ENCODE measurements around the gene SGK1. TPM values are rescaled to one million over a fixed set of nuclear protein-coding genes. Genes with fewer than 3 reads are reported as not detected.

SGK1 gene
- polyA plus RNA-seq, 1 donor from 2014 or later, result 10.3 TPM

DNA sequence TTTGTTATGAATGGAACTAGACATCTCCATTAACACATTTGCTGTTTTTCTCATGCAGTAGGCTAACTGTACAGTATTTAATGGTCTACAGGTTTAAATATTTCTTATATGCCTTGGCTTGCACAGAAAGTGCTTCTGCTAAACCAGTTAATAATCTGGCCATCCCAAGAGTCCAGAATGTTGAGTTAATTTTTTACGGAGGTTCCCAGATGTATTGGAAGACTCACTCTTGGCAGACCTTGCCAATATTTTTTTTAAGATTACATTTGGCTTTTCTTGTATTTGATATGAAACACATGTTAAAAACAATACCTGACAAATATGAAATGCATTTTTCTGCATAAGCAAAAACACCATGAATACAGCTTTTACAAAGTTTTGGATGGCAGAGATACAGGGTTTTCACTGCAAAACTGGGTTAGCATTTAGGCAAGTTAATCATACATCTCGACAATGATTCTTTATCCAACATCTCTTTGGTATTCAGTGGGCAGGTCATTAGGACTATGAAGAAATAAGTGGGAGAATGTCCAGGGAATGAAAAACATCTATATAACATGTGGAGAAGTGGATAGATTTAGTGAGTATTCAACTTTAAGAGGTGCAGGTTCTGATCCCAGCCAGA is 94.0 kb downstream of the SGK1 start:
- no peak overlapping the region for H3K9ac ChIP-seq (ENCODE audit: low read length)
- no peaks in the 10 kb centered on the region for H3K27me3 ChIP-seq (ENCODE audit: insufficient read depth, low read depth, low read length)
- H3K4me3 ChIP-seq (ENCODE audit: low read length), result no peak overlapping the region
- no peaks in the 10 kb centered on the region for H4K20me1 ChIP-seq (ENCODE audit: insufficient read depth)
- no peak overlapping the region for H2AFZ ChIP-seq (ENCODE audit: low read depth, low read length)
- TF ChIP-seq TAF1 (IDR thresholded peaks at IDR 0.05; ENCODE audit: low read depth) (no peak), SMC3 (conservative IDR thresholded peaks at IDR 0.05; ENCODE audit: poor library complexity) (no peak), MXI1 (conservative IDR thresholded peaks at IDR 0.05; ENCODE audit: poor library complexity, severe bottlenecking) (no peak), EZH2 (IDR thresholded peaks at IDR 0.05; ENCODE audit: borderline replicate concordance, insufficient read depth, low read length, poor library complexity, severe bottlenecking) (no peak), EP300 (conservative IDR thresholded peaks at IDR 0.05; ENCODE audit: poor library complexity, severe bottlenecking) (no peak), RAD21 (conservative IDR thresholded peaks at IDR 0.05) (no peak), POLR2AphosphoS5 (IDR thresholded peaks at IDR 0.05) (no peak)
- TF ChIP-seq, protein P1, sequence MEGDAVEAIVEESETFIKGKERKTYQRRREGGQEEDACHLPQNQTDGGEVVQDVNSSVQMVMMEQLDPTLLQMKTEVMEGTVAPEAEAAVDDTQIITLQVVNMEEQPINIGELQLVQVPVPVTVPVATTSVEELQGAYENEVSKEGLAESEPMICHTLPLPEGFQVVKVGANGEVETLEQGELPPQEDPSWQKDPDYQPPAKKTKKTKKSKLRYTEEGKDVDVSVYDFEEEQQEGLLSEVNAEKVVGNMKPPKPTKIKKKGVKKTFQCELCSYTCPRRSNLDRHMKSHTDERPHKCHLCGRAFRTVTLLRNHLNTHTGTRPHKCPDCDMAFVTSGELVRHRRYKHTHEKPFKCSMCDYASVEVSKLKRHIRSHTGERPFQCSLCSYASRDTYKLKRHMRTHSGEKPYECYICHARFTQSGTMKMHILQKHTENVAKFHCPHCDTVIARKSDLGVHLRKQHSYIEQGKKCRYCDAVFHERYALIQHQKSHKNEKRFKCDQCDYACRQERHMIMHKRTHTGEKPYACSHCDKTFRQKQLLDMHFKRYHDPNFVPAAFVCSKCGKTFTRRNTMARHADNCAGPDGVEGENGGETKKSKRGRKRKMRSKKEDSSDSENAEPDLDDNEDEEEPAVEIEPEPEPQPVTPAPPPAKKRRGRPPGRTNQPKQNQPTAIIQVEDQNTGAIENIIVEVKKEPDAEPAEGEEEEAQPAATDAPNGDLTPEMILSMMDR (IDR thresholded peaks at IDR 0.05; ENCODE audit: poor library complexity, severe bottlenecking), result no peak
- TF ChIP-seq, protein P2, sequence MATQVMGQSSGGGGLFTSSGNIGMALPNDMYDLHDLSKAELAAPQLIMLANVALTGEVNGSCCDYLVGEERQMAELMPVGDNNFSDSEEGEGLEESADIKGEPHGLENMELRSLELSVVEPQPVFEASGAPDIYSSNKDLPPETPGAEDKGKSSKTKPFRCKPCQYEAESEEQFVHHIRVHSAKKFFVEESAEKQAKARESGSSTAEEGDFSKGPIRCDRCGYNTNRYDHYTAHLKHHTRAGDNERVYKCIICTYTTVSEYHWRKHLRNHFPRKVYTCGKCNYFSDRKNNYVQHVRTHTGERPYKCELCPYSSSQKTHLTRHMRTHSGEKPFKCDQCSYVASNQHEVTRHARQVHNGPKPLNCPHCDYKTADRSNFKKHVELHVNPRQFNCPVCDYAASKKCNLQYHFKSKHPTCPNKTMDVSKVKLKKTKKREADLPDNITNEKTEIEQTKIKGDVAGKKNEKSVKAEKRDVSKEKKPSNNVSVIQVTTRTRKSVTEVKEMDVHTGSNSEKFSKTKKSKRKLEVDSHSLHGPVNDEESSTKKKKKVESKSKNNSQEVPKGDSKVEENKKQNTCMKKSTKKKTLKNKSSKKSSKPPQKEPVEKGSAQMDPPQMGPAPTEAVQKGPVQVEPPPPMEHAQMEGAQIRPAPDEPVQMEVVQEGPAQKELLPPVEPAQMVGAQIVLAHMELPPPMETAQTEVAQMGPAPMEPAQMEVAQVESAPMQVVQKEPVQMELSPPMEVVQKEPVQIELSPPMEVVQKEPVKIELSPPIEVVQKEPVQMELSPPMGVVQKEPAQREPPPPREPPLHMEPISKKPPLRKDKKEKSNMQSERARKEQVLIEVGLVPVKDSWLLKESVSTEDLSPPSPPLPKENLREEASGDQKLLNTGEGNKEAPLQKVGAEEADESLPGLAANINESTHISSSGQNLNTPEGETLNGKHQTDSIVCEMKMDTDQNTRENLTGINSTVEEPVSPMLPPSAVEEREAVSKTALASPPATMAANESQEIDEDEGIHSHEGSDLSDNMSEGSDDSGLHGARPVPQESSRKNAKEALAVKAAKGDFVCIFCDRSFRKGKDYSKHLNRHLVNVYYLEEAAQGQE (IDR thresholded peaks at IDR 0.05; ENCODE audit: borderline replicate concordance), result no peak
- H3K36me3 ChIP-seq (ENCODE audit: insufficient read depth, low read length), result no peaks in the 10 kb centered on the region
- H3K9me3 ChIP-seq (ENCODE audit: low read length), result no peaks in the 10 kb centered on the region
- no peak overlapping the region for H3K4me2 ChIP-seq (ENCODE audit: low read length)
- H3K79me2 ChIP-seq (replicated peaks; ENCODE audit: insufficient read depth, low read length), result no peaks in the 10 kb centered on the region
- no peaks in the 10 kb centered on the region for H3F3A ChIP-seq (ENCODE audit: insufficient read depth, low read length, poor library complexity, severe bottlenecking)
- H3K27ac ChIP-seq (ENCODE audit: low read length), result no peak overlapping the region
- no peaks in the 10 kb centered on the region for H3K9me2 ChIP-seq (ENCODE audit: insufficient read depth, low read length)

DNA sequence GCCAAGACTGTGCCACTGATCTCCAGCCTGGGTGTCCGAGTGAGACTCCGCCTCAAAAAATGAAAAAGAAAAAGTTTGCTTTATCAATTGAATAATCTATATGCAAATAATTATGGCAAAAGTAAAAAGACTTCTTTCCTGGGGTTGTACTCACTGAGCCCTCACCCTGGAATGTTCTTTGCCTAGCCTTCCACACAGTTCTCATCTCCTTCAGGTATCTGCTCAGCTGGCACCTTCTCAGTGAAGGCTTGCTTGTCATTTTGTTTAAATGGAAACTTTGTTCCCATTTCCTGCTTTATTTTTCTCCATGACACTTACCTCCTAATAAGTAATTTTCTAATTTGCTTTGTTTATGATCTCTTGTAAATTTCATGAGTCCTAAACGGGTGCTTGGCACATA is 96.7 kb downstream of the SGK1 start:
- Histone ChIP-seq H3K4me2 (ENCODE audit: low read length) (no peak overlapping the region), H3K27me3 (ENCODE audit: insufficient read depth, low read depth, low read length) (no peaks in the 10 kb centered on the region), H4K20me1 (ENCODE audit: insufficient read depth) (no peaks in the 10 kb centered on the region), H3K27ac (ENCODE audit: low read length) (no peak overlapping the region), H2AFZ (ENCODE audit: low read depth, low read length) (no peak overlapping the region), H3K4me3 (ENCODE audit: low read length) (no peak overlapping the region), H3K9me2 (ENCODE audit: insufficient read depth, low read length) (no peaks in the 10 kb centered on the region), H3K36me3 (ENCODE audit: insufficient read depth, low read length) (no peaks in the 10 kb centered on the region), H3K9ac (ENCODE audit: low read length) (no peak overlapping the region), H3K9me3 (ENCODE audit: low read length) (no peaks in the 10 kb centered on the region), H3K79me2 (replicated peaks; ENCODE audit: insufficient read depth, low read length) (no peaks in the 10 kb centered on the region), H3F3A (ENCODE audit: insufficient read depth, low read length, poor library complexity, severe bottlenecking) (no peaks in the 10 kb centered on the region)
- TF ChIP-seq TAF1 (IDR thresholded peaks at IDR 0.05; ENCODE audit: low read depth), result no peak
- TF ChIP-seq POLR2AphosphoS5 (IDR thresholded peaks at IDR 0.05), result no peak
- no peak for TF ChIP-seq EZH2 (IDR thresholded peaks at IDR 0.05; ENCODE audit: borderline replicate concordance, insufficient read depth, low read length, poor library complexity, severe bottlenecking)
- TF ChIP-seq RAD21 (conservative IDR thresholded peaks at IDR 0.05), result no peak
- no peak for TF ChIP-seq MXI1 (conservative IDR thresholded peaks at IDR 0.05; ENCODE audit: poor library complexity, severe bottlenecking)
- TF ChIP-seq, protein P1 (IDR thresholded peaks at IDR 0.05; ENCODE audit: poor library complexity, severe bottlenecking), result no peak
- TF ChIP-seq, protein P2 (IDR thresholded peaks at IDR 0.05; ENCODE audit: borderline replicate concordance), result no peak
- TF ChIP-seq SMC3 (conservative IDR thresholded peaks at IDR 0.05; ENCODE audit: poor library complexity), result no peak
- TF ChIP-seq EP300 (conservative IDR thresholded peaks at IDR 0.05; ENCODE audit: poor library complexity, severe bottlenecking), result no peak
